DMS79 treated with DMSO at 0.1 percent for 48 hours (cell line): ENCODE results near the gene MPST.
"Not testable (repeated sequence)": the region's sequence is repeated elsewhere in the genome, so short reads cannot be mapped to it uniquely, and the experiment has no call there.

Source experiments
- DNase-seq: peaks from one replicate; lab custom pipeline; 2025; lab: John Stamatoyannopoulos, UW

Gene MPST

GRCh38 chr22:37060801-37061610 lies 41.5 kb downstream of the MPST start:
- DNase-seq: peak; percentile 30

- DNase-seq: no peak
These were observed 42.3 kb downstream of the MPST start for GRCh38 chr22:37061611-37062375.

GRCh38 chr22:37062376-37062675 lies 42.8 kb downstream of the MPST start:
- no peak for DNase-seq

- DNase-seq: no peak
These were observed 43.3 kb downstream of the MPST start for GRCh38 chr22:37062702-37063381.

GRCh38 chr22:37063431-37064420 lies 44.2 kb downstream of the MPST start:
- DNase-seq: peak; percentile 56

- no peak for DNase-seq
These were observed 45.0 kb downstream of the MPST start for GRCh38 chr22:37064553-37064952.

GRCh38 chr22:37065180-37065579 lies 45.6 kb downstream of the MPST start:
- no peak for DNase-seq

GRCh38 chr22:37065961-37066360 lies 46.4 kb downstream of the MPST start:
- no peak for DNase-seq

- DNase-seq: no peak
These were observed 47.9 kb downstream of the MPST start for GRCh38 chr22:37067428-37067827.

- DNase-seq: no peak
These were observed 49.3 kb downstream of the MPST start for GRCh38 chr22:37068859-37069258.

GRCh38 chr22:37069319-37069718 lies 49.8 kb downstream of the MPST start:
- no peak for DNase-seq

GRCh38 chr22:37069719-37070118 lies 50.2 kb downstream of the MPST start:
- no peak for DNase-seq

- DNase-seq: no peak
These were observed 50.8 kb downstream of the MPST start for GRCh38 chr22:37070334-37070733.

- no peak for DNase-seq
These were observed 51.2 kb downstream of the MPST start for GRCh38 chr22:37070744-37071143.

- DNase-seq: not testable (repeated sequence)
These were observed 52.5 kb downstream of the MPST start for GRCh38 chr22:37071850-37072592.

- DNase-seq: no peak
These were observed 53.1 kb downstream of the MPST start for GRCh38 chr22:37072673-37073072.

- no peak for DNase-seq
These were observed 55.0 kb downstream of the MPST start for GRCh38 chr22:37074537-37074936.

- DNase-seq: no peak
These were observed 55.5 kb downstream of the MPST start for GRCh38 chr22:37075046-37075445.

GRCh38 chr22:37075822-37076433 lies 56.4 kb downstream of the MPST start:
- no peak for DNase-seq

GRCh38 chr22:37077802-37078448 lies 58.4 kb downstream of the MPST start:
- DNase-seq: no peak
